Measurements from ENCODE around the gene FBXL19. TPM values are rescaled to one million over a fixed set of nuclear protein-coding genes. Genes with fewer than 3 reads are reported as not detected.

The FBXL19 gene
- total and polyA plus RNA-seq, 2 experiments from 2014 or later: 0.64 to 18.2 TPM

DNA sequence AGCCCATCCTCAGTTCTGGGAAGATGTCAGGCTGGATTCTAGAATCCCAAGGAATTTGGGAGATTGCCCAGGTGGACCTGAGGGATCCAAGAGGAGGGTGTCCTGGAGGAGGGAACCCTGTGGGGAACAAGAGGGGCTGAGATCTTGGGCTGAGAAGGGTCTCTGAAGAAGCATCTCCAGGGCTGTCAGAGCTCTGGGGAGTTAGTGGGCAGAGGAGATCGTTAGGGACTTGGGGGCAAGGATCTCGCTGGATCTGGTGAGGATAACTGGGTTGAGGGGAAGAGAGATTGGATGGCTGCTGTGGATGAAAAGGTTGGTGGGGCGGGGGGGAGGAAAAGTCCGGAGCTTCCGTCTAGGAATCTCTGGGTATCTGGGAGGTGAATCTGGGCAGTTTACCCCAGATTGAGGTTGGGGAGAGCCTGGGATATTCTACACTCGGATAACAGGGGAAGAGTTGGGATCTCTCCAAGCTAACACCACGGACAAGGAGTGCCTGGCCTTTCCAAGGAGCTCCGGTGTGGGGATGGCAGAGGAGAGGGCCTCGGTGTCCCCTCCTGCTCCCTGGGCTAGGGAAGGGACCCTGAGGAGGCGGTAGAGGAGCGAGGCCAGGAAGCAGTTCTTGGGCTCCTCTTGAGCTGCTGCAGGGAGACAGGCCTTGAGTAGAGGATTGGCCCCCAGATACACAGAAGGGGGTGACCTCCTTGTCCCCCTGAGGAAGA, 1.7 kb downstream of the FBXL19 start:
- TF ChIP-seq EZH2phosphoT487 (IDR thresholded peaks at IDR 0.05; ENCODE audit: insufficient read depth, low read depth) (no peak), EZH2 (IDR thresholded peaks at IDR 0.05; ENCODE audit: insufficient read depth, poor library complexity, severe bottlenecking) (no peak)
- Histone ChIP-seq H3K9me2 (ENCODE audit: insufficient read depth) (no peaks in the 10 kb centered on the region), H3F3A (ENCODE audit: insufficient read depth) (no peaks in the 10 kb centered on the region), H3K27me3 (replicated peaks; ENCODE audit: insufficient read depth) (no peaks in the 10 kb centered on the region), H3K4me2 (ENCODE audit: unreplicated experiment) (peak overlapping the region; percentile 83), H3K9ac (peak overlapping the region; percentile 61), H3K79me2 (ENCODE audit: insufficient read depth) (peaks cover 7% of the 10 kb centered on the region), H2AFZ (no peak overlapping the region), H3K27ac (no peak overlapping the region), H4K20me1 (ENCODE audit: insufficient read depth) (no peaks in the 10 kb centered on the region), H3K4me1 (ENCODE audit: insufficient read depth) (peaks cover 7% of the 10 kb centered on the region; the same call in 1 of the 2 replicates), H3K4me3 (peak overlapping the region; percentile 91), H3K36me3 (ENCODE audit: low read depth) (no peaks in the 10 kb centered on the region), H3K9me3 (ENCODE audit: low read depth) (no peaks in the 10 kb centered on the region)
- 70 to 77% methylated on average over 9 to 11 of the region's 11 CpGs for WGBS, 2 experiments (ENCODE audit: low coverage in 1 of 2, low lambda C conversion rate in 2 of 2, missing lambda C conversion rate in 2 of 2)
- in situ Hi-C loops (cut with MboI): no loop called here
- DNase-seq: peak; percentile 24

DNA sequence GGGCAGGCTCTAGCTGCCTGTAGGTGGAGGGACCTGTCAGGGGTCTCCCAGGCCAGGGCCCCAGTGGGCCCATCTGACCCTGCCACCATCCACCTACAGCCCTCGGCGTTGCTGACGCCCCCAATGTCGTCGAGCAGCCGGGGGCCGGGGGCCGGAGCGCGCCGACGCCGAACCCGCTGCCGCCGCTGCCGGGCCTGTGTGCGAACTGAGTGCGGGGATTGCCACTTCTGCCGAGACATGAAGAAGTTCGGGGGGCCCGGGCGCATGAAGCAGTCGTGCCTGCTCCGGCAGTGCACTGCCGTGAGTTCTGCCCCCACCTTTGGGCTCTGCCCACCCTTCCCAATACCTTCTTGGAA, 2.2 kb downstream of the FBXL19 start:
- TF ChIP-seq EZH2phosphoT487 (IDR thresholded peaks at IDR 0.05; ENCODE audit: insufficient read depth, low read depth) (no peak), EZH2 (IDR thresholded peaks at IDR 0.05; ENCODE audit: insufficient read depth, poor library complexity, severe bottlenecking) (no peak)
- 92 to 93% methylated on average over 26 of the region's 26 CpGs for WGBS, 2 experiments (ENCODE audit: low coverage in 1 of 2, low lambda C conversion rate in 2 of 2, missing lambda C conversion rate in 2 of 2)
- no peak overlapping the region for H3K27ac ChIP-seq
- H3K9ac ChIP-seq: no peak overlapping the region
- peaks cover 7% of the 10 kb centered on the region; the same call in 1 of the 2 replicates for H3K4me1 ChIP-seq (ENCODE audit: insufficient read depth)
- H3K27me3 ChIP-seq (replicated peaks; ENCODE audit: insufficient read depth): no peaks in the 10 kb centered on the region
- no peaks in the 10 kb centered on the region for H3K9me2 ChIP-seq (ENCODE audit: insufficient read depth)
- in situ Hi-C loops (cut with MboI): no loop called here
- H4K20me1 ChIP-seq (ENCODE audit: insufficient read depth): no peaks in the 10 kb centered on the region
- no peak overlapping the region for H3K4me2 ChIP-seq (ENCODE audit: unreplicated experiment)
- no peak overlapping the region for H2AFZ ChIP-seq
- H3K79me2 ChIP-seq (ENCODE audit: insufficient read depth): peaks cover 7% of the 10 kb centered on the region
- H3K4me3 ChIP-seq: no peak overlapping the region
- H3F3A ChIP-seq (ENCODE audit: insufficient read depth): no peaks in the 10 kb centered on the region
- DNase-seq: no peak
- no peaks in the 10 kb centered on the region for H3K9me3 ChIP-seq (ENCODE audit: low read depth)
- H3K36me3 ChIP-seq (ENCODE audit: low read depth): no peaks in the 10 kb centered on the region

DNA sequence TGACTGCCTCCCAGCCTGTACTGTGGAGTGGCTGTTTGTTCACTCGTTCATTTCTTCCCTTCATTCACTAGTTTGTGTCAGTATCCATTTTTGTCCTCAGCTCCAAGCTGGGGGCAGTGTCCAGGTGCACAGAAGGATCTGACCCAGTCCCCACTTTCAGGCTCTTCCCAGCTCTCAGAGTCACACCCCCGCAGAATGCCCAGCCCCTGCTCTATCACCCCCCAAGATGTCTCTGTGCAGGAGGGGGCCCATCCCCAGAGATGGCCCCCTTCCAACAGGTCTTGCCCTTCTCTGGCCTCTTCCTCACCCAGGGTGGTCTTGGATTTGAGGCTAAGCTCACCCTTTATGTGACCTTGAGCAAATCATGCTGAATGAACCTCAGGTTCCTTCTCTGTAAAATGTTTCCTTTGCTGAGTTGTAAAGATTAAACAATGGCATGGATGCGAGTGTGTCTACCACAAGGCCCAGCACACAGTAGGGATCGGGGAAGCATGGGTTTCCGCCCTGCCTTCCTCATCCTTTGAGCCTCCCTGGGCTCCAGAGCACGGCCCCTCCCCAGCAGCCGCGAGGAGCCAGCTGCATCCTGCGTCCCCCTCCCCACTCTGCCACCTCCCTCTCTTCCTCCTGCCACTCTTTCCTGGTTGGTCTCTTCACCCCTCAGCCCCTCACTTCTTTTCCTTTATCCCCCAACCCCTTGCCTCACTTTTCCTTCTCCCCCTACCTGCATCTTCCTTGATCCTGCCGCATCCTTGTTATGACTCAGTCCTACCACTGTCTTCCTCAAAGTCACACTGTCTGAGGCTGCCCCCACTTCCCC, 2.8 kb downstream of the FBXL19 start:
- H3F3A ChIP-seq (ENCODE audit: insufficient read depth): no peaks in the 10 kb centered on the region
- WGBS, 2 experiments (ENCODE audit: low coverage in 1 of 2, low lambda C conversion rate in 2 of 2, missing lambda C conversion rate in 2 of 2): 71 to 87% methylated on average over 6 to 10 of the region's 10 CpGs
- H3K36me3 ChIP-seq (ENCODE audit: low read depth): no peaks in the 10 kb centered on the region
- no peak for DNase-seq
- H3K27me3 ChIP-seq (replicated peaks; ENCODE audit: insufficient read depth): no peaks in the 10 kb centered on the region
- no peaks in the 10 kb centered on the region for H3K9me3 ChIP-seq (ENCODE audit: low read depth)
- no peaks in the 10 kb centered on the region for H4K20me1 ChIP-seq (ENCODE audit: insufficient read depth)
- no peak overlapping the region for H3K9ac ChIP-seq
- H2AFZ ChIP-seq: no peak overlapping the region
- in situ Hi-C loops (cut with MboI): no loop called here
- H3K9me2 ChIP-seq (ENCODE audit: insufficient read depth): no peaks in the 10 kb centered on the region
- no peak overlapping the region for H3K27ac ChIP-seq
- no peak overlapping the region for H3K4me2 ChIP-seq (ENCODE audit: unreplicated experiment)
- H3K4me3 ChIP-seq: no peak overlapping the region
- H3K79me2 ChIP-seq (ENCODE audit: insufficient read depth): peaks cover 7% of the 10 kb centered on the region
- TF ChIP-seq EZH2 (IDR thresholded peaks at IDR 0.05; ENCODE audit: insufficient read depth, poor library complexity, severe bottlenecking) (no peak), EZH2phosphoT487 (IDR thresholded peaks at IDR 0.05; ENCODE audit: insufficient read depth, low read depth) (no peak)
- H3K4me1 ChIP-seq (ENCODE audit: insufficient read depth): peaks cover 7% of the 10 kb centered on the region; the same call in 1 of the 2 replicates

DNA sequence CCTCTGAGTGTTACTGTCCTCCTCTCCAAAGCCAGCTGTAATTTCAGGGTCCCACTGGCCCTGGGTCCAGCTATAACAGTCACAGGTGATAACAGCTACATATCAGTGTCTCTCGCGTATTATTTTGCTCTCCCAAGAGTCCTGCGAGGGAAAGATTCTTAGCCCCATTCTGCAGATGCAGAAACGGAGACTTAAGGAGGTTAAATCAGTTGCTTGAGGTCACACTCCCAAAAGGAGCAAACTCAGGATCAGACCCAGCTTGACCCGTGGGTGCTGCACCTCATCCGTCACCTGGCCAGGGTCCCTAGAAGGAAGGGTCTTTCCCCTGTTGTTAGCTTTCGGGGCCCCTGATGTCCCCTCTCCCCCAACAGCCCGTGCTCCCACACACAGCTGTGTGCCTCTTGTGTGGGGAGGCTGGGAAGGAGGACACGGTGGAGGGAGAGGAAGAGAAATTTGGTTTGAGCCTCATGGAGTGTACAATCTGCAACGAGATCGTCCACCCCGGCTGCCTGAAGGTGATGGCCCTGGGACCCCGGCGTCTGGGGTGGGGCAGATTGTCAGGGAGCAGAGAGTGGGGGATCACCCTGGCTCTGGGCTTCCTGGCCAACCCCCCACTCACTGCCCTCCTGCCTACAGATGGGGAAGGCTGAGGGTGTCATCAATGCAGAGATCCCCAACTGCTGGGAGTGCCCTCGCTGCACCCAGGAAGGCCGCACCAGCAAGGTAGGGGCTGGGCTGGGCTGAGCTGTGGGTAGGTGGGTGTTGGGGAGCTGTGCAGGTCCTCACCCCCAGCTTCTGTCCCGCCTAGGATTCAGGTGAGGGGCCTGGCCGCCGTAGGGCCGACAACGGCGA, 3.8 kb downstream of the FBXL19 start:
- Histone ChIP-seq H2AFZ (no peak overlapping the region), H3F3A (ENCODE audit: insufficient read depth) (no peaks in the 10 kb centered on the region), H3K4me3 (no peak overlapping the region), H3K27ac (no peak overlapping the region), H3K27me3 (replicated peaks; ENCODE audit: insufficient read depth) (no peaks in the 10 kb centered on the region), H3K9me2 (ENCODE audit: insufficient read depth) (no peaks in the 10 kb centered on the region), H3K4me1 (ENCODE audit: insufficient read depth) (peaks cover 4% of the 10 kb centered on the region; the same call in 1 of the 2 replicates), H4K20me1 (ENCODE audit: insufficient read depth) (no peaks in the 10 kb centered on the region), H3K9ac (no peak overlapping the region), H3K79me2 (ENCODE audit: insufficient read depth) (peaks cover 7% of the 10 kb centered on the region), H3K9me3 (ENCODE audit: low read depth) (no peaks in the 10 kb centered on the region), H3K36me3 (ENCODE audit: low read depth) (no peaks in the 10 kb centered on the region), H3K4me2 (ENCODE audit: unreplicated experiment) (no peak overlapping the region)
- DNase-seq: no peak
- no peak for TF ChIP-seq EZH2phosphoT487 (IDR thresholded peaks at IDR 0.05; ENCODE audit: insufficient read depth, low read depth)
- in situ Hi-C loops (cut with MboI): no loop called here
- 97 to 98% methylated on average over 16 to 22 of the region's 22 CpGs for WGBS, 2 experiments (ENCODE audit: low coverage in 1 of 2, low lambda C conversion rate in 2 of 2, missing lambda C conversion rate in 2 of 2)
